Measurements from ENCODE around the gene LRBA. TPM values are rescaled to one million over a fixed set of nuclear protein-coding genes. Genes with fewer than 3 reads are reported as not detected.

Gene LRBA
- polyA plus RNA-seq, 1 donor = 52.8 TPM

DNA sequence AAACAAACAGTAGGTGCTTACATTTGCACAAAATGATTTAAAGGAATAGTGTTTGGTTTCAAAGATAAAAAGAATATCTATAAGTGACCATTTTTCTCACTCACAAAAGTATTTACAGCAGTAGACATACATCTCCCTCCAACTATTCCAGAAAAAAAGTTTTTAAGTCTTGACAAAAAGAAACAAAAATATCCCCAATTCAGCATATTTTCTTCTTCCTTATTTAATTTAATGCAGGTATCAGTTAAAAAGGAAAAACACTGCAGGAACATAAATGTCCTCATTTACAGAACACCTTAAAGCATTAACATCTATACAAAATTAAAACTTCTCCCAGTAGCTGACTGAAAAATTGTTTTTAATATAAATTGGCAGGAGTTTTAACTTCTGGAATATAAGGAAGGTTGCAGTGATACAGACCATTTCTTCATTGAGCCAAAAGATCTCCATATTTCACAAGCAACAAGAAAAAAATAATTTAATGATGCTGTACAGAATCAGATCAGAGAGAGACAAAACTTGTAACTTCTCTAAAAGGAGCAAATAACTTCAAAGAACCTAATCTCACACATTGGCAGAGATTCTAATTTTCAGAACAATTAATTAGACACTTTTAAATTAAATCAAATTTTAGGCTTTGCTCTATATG, 428.8 kb downstream of the LRBA start:
- no peak for DNase-seq
- Histone ChIP-seq H3K4me1 (ENCODE audit: control insufficient read depth, insufficient read depth, low read length) (no peaks in the 10 kb centered on the region), H3K27ac (ENCODE audit: low read length) (peak overlapping the region; percentile 31), H3K9me3 (ENCODE audit: control insufficient read depth, low read depth, low read length) (peaks cover 15% of the 10 kb centered on the region), H3K27me3 (ENCODE audit: control insufficient read depth, insufficient read depth, low read length) (peaks cover 2% of the 10 kb centered on the region), H3K36me3 (ENCODE audit: control insufficient read depth, insufficient read depth, low read length) (peaks cover 39% of the 10 kb centered on the region), H3K4me3 (ENCODE audit: low read length) (peak overlapping the region; percentile 61)

DNA sequence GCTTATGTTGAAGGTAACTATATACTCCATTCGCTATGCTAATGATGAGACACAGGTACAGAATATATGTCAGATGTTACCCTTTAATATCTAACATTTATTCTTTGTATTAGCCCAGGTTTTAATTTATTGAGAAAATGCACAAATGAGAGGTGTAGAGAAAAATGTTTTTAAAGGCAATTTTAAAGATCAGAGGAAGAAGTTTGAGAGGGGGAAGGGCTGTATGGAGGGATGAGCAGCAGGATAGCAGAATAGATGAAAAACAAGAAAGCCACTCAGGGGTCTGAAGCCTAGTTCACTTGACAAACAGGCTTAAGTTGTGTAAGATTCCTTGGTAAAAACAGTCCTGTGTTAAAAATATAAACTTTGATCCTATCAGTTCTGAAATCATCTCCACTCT, 429.5 kb downstream of the LRBA start:
- Histone ChIP-seq H3K4me1 (ENCODE audit: control insufficient read depth, insufficient read depth, low read length) (no peaks in the 10 kb centered on the region), H3K27ac (ENCODE audit: low read length) (peak overlapping the region; percentile 23), H3K27me3 (ENCODE audit: control insufficient read depth, insufficient read depth, low read length) (peaks cover 2% of the 10 kb centered on the region), H3K36me3 (ENCODE audit: control insufficient read depth, insufficient read depth, low read length) (peaks cover 34% of the 10 kb centered on the region), H3K9me3 (ENCODE audit: control insufficient read depth, low read depth, low read length) (peaks cover 15% of the 10 kb centered on the region), H3K4me3 (ENCODE audit: low read length) (peak overlapping the region; percentile 61)
- DNase-seq = no peak
- WGBS (ENCODE audit: insufficient coverage, low lambda C conversion rate) = 100% methylated on average over 1 of the region's 1 CpG

DNA sequence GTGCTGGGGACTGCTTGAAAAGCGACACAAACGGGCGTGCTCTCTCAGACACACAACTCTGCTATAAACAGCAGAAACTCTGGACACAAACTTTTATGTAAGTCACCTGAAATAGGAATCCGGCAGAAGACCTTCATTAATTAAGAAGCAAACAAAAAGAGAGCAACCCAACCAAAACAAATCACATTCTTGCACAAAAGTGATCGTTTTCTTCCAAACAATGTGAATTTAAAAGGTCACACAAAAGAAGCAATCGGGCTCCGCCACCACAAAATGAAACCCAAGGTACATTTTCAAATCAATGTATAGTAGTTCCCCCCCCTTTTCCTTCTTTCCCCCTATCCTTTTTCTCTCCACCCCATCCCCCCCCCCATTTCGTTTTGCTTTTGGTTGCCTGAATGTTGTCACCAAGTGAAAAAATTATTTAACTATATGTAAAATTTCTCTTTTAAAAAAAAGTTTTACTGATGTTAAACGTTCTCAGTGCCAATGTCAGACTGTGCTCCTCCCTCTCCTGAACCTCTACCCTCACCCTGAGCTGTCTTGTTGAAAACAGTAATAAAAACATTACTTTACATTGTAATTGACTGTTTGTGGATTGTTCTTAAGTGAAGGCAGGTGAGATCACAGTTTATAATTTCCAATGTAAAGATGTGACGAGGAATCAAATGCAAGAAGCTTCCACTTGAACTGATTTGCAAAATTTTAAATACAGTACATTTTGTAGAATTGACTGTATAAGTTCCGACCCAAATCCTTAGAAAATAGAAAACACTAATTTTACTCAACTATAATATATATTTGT, 430.8 kb downstream of the LRBA start:
- H3K4me1 ChIP-seq (ENCODE audit: control insufficient read depth, insufficient read depth, low read length) = no peaks in the 10 kb centered on the region
- no peak for DNase-seq
- H3K27me3 ChIP-seq (ENCODE audit: control insufficient read depth, insufficient read depth, low read length) = peaks cover 10% of the 10 kb centered on the region
- H3K9me3 ChIP-seq (ENCODE audit: control insufficient read depth, low read depth, low read length) = peaks cover 21% of the 10 kb centered on the region
- peaks cover 29% of the 10 kb centered on the region for H3K36me3 ChIP-seq (ENCODE audit: control insufficient read depth, insufficient read depth, low read length)
- H3K4me3 ChIP-seq (ENCODE audit: low read length) = peak overlapping the region; percentile 61
- peak overlapping the region; percentile 79 for H3K27ac ChIP-seq (ENCODE audit: low read length)
- 83% methylated on average over 2 of the region's 11 CpGs for WGBS (ENCODE audit: insufficient coverage, low lambda C conversion rate)

DNA sequence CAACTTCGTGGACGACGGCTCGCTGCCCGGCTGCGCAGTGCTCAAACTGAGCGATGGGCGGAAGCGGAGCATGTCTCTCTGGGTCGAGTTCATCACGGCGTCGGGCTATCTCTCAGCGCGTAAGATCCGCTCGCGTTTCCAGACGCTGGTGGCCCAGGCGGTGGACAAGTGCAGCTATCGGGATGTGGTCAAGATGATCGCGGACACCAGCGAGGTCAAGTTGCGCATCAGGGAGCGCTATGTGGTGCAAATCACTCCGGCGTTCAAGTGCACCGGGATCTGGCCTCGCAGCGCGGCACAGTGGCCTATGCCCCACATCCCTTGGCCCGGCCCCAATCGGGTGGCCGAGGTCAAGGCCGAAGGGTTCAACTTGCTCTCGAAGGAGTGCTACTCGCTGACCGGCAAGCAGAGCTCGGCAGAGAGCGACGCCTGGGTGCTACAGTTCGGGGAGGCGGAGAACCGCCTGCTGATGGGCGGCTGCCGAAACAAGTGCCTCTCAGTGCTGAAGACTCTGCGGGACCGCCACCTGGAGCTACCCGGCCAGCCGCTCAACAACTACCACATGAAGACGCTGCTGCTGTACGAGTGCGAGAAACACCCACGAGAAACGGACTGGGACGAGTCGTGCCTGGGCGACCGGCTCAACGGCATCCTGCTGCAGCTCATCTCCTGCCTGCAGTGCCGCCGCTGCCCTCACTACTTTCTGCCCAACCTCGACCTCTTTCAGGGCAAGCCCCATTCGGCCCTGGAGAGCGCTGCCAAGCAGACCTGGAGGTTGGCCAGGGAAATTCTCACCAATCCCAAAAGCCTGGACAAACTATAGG, 431.6 kb downstream of the LRBA start:
- WGBS (ENCODE audit: insufficient coverage, low lambda C conversion rate) = no CpG with 5 or more reads among the region's 66 CpGs
- DNase-seq = no peak
- peaks cover 21% of the 10 kb centered on the region for H3K9me3 ChIP-seq (ENCODE audit: control insufficient read depth, low read depth, low read length)
- peak overlapping the region; percentile 61 for H3K4me3 ChIP-seq (ENCODE audit: low read length)
- no peaks in the 10 kb centered on the region for H3K4me1 ChIP-seq (ENCODE audit: control insufficient read depth, insufficient read depth, low read length)
- peak overlapping the region; percentile 79 for H3K27ac ChIP-seq (ENCODE audit: low read length)
- peaks cover 23% of the 10 kb centered on the region for H3K36me3 ChIP-seq (ENCODE audit: control insufficient read depth, insufficient read depth, low read length)
- H3K27me3 ChIP-seq (ENCODE audit: control insufficient read depth, insufficient read depth, low read length) = peaks cover 10% of the 10 kb centered on the region

DNA sequence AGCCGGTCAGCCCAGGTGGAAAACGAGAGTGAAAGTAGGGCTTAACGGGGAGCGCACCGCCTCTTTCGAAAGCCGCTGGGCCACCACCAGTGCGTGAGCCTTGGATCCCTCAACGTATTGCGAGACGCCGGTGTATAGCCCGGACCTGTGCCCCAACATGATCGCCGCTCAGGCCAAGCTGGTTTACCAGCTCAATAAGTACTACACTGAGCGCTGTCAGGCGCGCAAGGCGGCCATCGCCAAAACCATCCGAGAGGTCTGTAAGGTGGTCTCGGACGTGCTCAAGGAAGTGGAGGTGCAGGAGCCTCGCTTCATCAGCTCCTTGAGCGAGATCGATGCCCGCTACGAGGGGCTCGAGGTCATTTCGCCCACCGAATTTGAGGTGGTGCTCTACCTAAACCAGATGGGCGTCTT, 432.2 kb downstream of the LRBA start:
- Histone ChIP-seq H3K27ac (ENCODE audit: low read length) (peak overlapping the region; percentile 79), H3K36me3 (ENCODE audit: control insufficient read depth, insufficient read depth, low read length) (peaks cover 18% of the 10 kb centered on the region), H3K27me3 (ENCODE audit: control insufficient read depth, insufficient read depth, low read length) (peaks cover 10% of the 10 kb centered on the region), H3K9me3 (ENCODE audit: control insufficient read depth, low read depth, low read length) (peaks cover 21% of the 10 kb centered on the region), H3K4me3 (ENCODE audit: low read length) (peak overlapping the region; percentile 61), H3K4me1 (ENCODE audit: control insufficient read depth, insufficient read depth, low read length) (no peaks in the 10 kb centered on the region)
- no CpG with 5 or more reads among the region's 32 CpGs for WGBS (ENCODE audit: insufficient coverage, low lambda C conversion rate)
- DNase-seq = no peak

DNA sequence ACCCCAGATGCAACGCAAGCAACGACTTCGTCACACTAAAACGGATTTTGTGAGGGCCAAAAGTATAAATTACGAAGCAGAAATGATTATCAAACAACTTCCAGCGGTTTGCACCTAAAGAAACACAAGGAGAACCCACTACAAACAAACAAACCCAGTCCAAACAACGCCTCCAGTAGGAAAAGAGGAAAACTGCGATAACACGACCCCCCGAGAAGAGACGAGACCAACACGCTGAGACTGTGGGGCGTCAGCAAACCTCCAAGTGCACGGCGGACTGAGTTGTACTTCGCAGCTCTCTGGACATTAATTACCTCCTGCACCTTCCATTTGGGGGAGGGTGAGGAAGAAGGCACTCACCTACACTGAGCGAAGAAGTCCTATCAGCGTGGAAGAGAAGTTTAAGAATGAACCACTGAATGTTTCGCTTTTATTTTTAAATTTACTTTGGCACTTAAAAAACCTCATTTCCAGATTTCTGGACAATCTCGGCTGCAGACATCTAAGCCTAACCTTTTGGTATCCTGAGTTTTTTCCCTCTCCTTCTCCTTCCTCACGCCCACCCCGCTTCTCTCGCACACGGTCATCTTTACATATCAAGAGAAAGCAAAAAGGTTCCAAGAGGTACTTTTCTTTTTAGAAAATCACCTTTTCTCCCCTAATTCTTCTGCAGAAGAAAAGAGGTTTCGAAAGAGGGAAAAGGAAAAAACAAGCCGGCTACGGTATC, 432.8 kb downstream of the LRBA start, which contains the start of gene MAB21L2:
MAB21L2 (plus strand) TSS at position 6 of the 727 bp plus-strand sequence. CDS start 879 bp downstream, outside the sequence.
- 64% methylated on average over 11 of the region's 27 CpGs for whole genome bisulfite sequencing (ENCODE audit: insufficient coverage, low lambda C conversion rate)
- Histone ChIP-seq H3K27me3 (ENCODE audit: control insufficient read depth, insufficient read depth, low read length) (peaks cover 10% of the 10 kb centered on the region), H3K36me3 (ENCODE audit: control insufficient read depth, insufficient read depth, low read length) (peaks cover 18% of the 10 kb centered on the region), H3K4me1 (ENCODE audit: control insufficient read depth, insufficient read depth, low read length) (no peaks in the 10 kb centered on the region), H3K9me3 (ENCODE audit: control insufficient read depth, low read depth, low read length) (peaks cover 21% of the 10 kb centered on the region), H3K4me3 (ENCODE audit: low read length) (peak within 1 kb of the TSS; percentile 61), H3K27ac (ENCODE audit: low read length) (peak within 1 kb of the TSS; percentile 79)
- no peak for DNase-seq

DNA sequence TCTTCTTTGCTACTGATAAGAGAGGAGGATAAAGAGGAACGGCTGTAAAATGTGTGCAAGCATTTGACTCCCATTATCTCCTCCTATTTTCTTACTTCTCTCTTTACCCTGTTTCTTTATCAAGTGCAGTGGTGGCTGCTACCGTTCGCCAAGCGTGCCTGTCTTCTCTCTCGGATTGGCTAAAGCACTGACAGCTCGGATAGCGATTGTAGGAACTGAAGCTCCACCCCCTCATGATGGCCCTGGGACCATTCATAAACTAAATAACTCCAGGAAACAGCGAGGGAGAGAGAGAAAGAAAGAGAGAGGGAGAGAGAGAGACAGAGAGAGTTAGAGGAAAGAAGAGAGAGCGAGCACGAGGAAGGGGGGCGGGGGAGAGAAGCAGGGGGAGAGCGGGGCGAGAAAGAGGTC, 433.4 kb downstream of the LRBA start:
- Histone ChIP-seq H3K9me3 (ENCODE audit: control insufficient read depth, low read depth, low read length) (peaks cover 21% of the 10 kb centered on the region), H3K27ac (ENCODE audit: low read length) (peak overlapping the region; percentile 79), H3K4me1 (ENCODE audit: control insufficient read depth, insufficient read depth, low read length) (no peaks in the 10 kb centered on the region), H3K27me3 (ENCODE audit: control insufficient read depth, insufficient read depth, low read length) (peaks cover 10% of the 10 kb centered on the region), H3K36me3 (ENCODE audit: control insufficient read depth, insufficient read depth, low read length) (peaks cover 18% of the 10 kb centered on the region), H3K4me3 (ENCODE audit: low read length) (peak overlapping the region; percentile 61)
- DNase-seq = peak; percentile 75 to 79
- WGBS (ENCODE audit: insufficient coverage, low lambda C conversion rate) = no CpG with 5 or more reads among the region's 13 CpGs

DNA sequence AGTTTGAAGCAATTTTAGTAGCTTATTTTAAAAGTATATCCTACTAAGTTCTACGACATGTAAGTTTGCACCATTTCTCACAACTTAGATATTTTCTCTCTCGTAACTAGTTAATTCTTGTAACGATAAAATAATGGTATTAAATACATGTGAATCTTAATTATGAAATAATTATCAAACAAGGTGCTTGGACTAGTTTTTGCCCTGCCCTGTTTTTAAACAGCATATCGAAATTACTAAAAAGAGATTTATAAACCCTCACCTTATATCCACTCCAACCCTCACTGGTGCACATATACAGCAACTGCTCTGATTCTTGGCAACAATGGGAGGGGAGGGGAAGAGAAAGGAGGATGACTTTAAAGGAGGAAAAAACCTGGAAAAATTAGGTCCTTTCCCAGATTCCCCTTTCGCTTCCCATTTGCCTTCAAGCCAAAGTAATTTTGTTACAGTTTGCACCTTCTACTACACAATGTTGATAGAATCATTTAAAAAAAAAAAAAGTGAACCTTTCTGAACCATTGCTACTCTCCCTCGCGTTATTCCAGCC, 434.0 kb downstream of the LRBA start:
- H3K27ac ChIP-seq (ENCODE audit: low read length) = peak overlapping the region; percentile 52
- H3K4me3 ChIP-seq (ENCODE audit: low read length) = peak overlapping the region; percentile 11
- no peak for DNase-seq

DNA sequence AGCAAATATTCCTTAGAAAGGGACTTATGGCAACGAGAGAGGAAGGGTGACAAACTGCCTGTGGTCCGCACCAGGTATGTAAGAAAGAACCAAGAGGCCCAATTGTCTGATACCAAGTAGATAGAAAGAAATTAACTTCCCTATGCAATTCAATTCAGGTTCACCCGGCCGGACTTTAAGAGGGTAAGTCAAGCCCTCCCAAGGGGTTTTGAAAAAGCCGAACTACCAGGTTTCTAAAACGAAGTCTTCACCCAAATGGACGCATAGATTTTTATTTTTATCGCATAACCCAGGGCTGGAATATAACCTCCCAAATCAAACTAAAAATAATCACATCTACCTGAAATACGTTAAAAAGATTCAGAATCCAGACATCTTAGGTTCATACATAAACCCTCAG, 434.8 kb downstream of the LRBA start:
- Histone ChIP-seq H3K4me1 (ENCODE audit: control insufficient read depth, insufficient read depth, low read length) (no peaks in the 10 kb centered on the region), H3K9me3 (ENCODE audit: control insufficient read depth, low read depth, low read length) (peaks cover 21% of the 10 kb centered on the region), H3K36me3 (ENCODE audit: control insufficient read depth, insufficient read depth, low read length) (peaks cover 18% of the 10 kb centered on the region), H3K27ac (ENCODE audit: low read length) (peak overlapping the region; percentile 52), H3K4me3 (ENCODE audit: low read length) (peak overlapping the region; percentile 62), H3K27me3 (ENCODE audit: control insufficient read depth, insufficient read depth, low read length) (peaks cover 10% of the 10 kb centered on the region)
- WGBS (ENCODE audit: insufficient coverage, low lambda C conversion rate) = 62% methylated on average over 4 of the region's 9 CpGs
- no peak for DNase-seq

More for the DNA sequence above, 434.0 kb downstream of the LRBA start:
- Histone ChIP-seq H3K36me3 (ENCODE audit: control insufficient read depth, insufficient read depth, low read length) (peaks cover 18% of the 10 kb centered on the region), H3K4me1 (ENCODE audit: control insufficient read depth, insufficient read depth, low read length) (no peaks in the 10 kb centered on the region), H3K9me3 (ENCODE audit: control insufficient read depth, low read depth, low read length) (peaks cover 21% of the 10 kb centered on the region), H3K27me3 (ENCODE audit: control insufficient read depth, insufficient read depth, low read length) (peaks cover 10% of the 10 kb centered on the region)
- 69% methylated on average over 3 of the region's 7 CpGs for WGBS (ENCODE audit: insufficient coverage, low lambda C conversion rate)

Data from large intestine (tissue), 3 donors.